Stimulated activated CD8-positive, alpha-beta memory T cell treated with anti-CD3 and anti-CD28 coated beads, Interleukin-4, amount 100 ng/mL, for 1 hour (primary cell): ENCODE measurements around the gene SCEL.

Experiments used
- DNase-seq, 2 donors: peaks; one replicate each; pipeline ENCODE4 v3.0.0-alpha.2; 2020; ENCODE audit warnings: low read depth in 2 of 2, low spot score in 1 of 2

SCEL gene

GRCh38 chr13:77554069-77554468, 18.6 kb downstream of the SCEL start:
- DNase-seq = no peak

DNA sequence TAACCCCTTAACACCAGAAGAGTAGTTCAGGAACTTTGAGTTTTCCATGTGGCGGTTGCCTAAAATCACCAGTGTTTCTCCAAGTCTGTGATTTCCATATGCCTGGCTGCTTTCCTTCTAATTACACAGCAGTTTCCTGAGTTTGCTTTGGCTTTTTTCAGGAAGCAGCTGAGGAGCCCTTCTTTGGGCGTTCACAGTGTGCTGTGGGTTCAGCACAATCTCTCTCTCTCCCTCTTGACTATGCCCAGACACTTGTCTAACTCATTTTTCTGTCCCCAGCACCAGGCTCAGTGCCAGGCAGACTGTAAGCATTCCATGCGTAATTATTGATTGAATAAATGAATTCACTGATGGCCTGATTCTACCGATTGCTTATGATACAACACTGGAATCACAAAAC, 19.7 kb downstream of the SCEL start:
- DNase-seq = no peak

GRCh38 chr13:77558016-77558415, 22.5 kb downstream of the SCEL start:
- no peak for DNase-seq

DNA sequence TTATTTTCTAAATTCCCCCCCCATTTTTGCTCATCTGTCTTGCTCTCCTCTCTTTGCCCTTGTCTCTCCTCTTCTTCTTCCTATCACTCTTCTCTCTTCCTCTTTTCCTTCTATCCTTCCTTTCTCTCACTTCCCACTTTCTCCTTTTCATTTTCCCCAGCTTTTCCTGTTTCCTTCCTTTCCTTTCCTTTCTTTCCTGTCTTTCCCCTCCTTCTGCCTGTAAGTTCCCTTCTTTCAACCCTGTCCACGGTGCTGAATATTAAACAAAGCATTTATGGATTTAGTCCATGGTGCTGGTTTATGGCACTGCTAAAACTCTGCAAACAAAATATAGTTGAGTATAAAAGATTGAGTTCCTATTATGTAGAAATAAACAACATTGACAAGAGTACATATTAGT, 27.6 kb downstream of the SCEL start:
- DNase-seq = no peak

DNA sequence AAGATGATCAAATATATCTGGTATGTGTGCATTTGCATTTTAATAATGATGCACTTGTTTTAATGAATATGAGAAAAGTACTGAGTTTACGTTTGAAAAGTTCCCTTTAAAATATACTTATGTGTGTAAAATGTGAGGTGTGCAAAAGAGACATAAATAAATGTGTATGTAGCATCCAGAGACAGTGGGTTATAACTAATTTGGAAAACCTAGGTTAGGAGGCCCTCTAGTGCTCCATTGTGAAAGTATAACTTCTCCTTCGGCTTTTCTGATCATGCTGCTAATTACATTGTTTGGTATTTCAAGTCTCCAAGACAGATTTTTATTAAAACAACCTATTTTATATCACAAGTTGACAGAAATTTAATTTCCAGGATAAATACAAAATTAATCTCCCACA, 30.1 kb downstream of the SCEL start:
- DNase-seq = no peak

GRCh38 chr13:77571956-77572355, 36.5 kb downstream of the SCEL start:
- no peak for DNase-seq

- DNase-seq = no peak
These were observed 38.6 kb downstream of the SCEL start for GRCh38 chr13:77574096-77574495.

DNA sequence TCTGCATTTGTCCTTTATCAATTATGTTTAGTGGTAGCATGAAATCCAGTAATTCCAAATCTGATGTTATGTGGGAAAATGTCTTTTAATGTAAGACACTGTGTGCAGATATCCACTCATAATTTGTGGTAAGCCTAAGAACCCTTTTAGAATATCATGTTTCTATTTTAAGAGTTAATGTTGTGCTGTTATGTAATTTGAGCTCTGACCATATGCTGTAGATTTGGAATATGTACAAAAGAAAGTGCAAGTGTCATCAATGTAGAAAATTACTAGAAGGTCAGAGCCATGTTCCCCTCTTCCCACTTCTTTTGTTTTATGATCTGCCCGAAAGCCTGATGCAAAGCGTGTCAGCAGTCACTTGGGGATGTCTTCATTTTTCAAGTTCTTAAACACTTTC, 44.5 kb downstream of the SCEL start:
- no peak for DNase-seq

- DNase-seq = no peak
These were observed 45.2 kb downstream of the SCEL start for GRCh38 chr13:77580748-77581147.

DNA sequence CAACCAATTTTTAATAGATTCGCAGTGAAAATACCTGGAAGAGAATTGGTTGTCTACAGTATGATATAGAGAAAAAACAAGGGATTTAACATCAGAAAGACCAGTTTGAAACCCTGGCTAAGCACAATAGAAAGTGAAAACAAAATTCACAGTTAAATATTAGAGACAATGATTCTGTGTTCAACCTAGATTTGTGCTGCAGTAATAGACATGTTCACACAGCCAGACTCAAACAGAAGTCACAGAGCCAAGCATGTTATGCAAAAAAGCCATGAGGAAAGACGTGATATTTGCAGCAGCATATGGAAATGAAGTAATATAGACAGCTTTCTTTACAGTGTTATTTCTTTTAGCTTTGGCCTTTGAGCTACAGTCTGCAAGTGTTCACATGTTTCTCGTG, 48.1 kb downstream of the SCEL start:
- no peak for DNase-seq

DNA sequence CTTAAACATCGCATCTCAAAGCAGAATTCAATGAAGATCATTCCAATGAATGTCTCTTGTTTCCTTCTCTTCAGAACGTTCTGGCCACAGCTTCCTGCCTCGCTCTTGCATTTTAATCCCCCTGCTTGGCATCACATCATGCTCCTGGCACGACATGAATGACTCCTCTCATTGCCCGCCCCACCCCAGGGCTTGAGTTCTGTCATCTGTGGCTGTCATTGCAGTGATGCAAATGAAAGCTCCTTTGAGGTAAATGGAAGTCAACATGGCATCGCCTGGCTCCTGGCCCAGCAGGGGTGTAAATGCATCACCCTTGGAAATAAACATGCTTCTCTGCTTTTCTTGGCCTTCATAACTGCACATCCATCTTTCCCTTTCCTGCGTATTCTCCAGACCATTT, 48.6 kb downstream of the SCEL start:
- DNase-seq = no peak

DNA sequence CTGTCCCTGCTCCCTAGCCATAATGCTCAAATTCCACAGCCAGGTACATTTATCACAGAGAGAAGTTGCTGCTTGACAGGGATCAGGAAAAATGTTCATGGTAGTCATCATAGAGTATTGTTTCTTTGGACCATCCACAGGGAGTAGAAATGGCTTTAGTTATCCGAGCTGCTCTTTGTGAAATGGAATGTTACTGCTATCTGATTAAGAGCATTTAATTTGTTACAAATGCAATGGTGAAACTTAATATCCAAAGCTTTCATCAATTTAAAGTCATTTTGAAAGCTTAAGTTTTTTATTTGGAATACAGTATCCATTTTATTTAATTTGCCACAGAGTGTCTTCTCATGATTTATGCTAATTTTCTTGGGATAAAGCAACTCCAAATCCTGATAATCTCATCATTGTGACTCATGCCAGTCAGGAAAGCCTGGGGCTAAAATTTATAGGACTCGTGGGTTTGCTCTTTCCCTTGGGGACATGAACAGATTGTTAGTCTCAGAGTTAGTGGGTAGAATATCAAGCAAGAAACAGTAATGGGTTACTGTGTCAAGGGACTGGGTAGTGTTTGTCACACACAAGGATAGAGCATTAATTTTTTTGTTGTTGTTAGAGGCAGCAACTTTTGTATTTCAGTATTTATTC, 59.8 kb downstream of the SCEL start:
- DNase-seq = no peak

DNA sequence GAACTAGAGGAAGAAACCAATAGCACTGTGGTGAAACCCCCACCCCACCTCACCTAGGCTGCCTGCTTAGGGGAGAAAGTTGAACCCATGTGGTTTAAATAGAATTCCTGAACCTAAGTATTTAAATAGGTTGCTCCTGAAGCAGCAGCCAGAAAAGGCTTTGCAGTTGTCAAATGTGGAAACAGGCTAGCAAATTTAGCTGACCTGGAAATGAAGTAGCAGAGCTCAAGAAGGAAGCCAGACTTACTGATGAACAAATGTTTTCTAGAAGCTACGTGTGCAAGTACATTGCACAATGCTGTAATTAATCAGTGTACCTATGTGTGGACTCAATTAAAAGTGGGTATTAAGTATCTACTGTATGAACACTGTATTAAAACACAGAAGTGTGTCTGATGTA, 61.3 kb downstream of the SCEL start:
- no peak for DNase-seq

DNA sequence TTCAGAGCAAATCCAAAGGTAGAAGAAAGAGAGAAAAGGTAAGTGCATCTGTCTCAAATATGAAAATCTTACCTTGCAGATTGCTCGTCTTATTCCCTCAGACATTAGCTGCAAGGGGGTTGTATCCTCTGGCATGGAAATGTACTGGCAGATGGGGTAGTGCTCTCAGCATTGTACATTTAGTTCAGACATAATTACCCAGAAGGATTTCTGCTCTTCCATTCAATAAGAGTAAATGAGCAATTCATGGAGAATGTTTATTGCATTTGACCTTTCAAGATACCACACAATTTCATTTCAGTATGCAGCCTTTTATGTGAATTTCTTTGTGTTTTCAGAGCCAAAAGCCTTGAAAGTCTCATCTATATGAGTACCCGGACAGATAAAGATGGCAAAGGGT, 63.8 kb downstream of the SCEL start:
- DNase-seq = no peak

DNA sequence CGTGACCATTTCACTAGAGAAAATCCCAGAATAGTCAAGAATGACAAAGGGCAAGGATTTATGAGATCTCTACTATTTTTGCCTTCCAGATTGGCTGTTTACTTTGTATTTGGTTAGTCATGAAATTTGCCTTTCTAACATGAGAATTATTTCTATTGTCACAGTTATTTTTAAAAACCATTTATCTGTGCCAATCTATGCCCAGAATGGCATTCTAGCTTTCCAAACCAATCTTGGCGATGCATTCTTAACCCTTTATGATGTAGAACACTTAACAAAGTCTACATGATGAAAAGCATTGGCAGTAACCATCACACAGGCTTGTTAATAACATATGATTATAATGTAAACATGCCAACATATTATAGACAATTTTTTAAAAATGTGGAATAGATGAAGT, 65.2 kb downstream of the SCEL start:
- no peak for DNase-seq

- DNase-seq = no peak
These were observed 75.6 kb downstream of the SCEL start for GRCh38 chr13:77611068-77611467.

- no peak for DNase-seq
These were observed 80.5 kb downstream of the SCEL start for GRCh38 chr13:77616027-77616426.

- DNase-seq = no peak
These were observed 84.1 kb downstream of the SCEL start for GRCh38 chr13:77619655-77620054.

DNA sequence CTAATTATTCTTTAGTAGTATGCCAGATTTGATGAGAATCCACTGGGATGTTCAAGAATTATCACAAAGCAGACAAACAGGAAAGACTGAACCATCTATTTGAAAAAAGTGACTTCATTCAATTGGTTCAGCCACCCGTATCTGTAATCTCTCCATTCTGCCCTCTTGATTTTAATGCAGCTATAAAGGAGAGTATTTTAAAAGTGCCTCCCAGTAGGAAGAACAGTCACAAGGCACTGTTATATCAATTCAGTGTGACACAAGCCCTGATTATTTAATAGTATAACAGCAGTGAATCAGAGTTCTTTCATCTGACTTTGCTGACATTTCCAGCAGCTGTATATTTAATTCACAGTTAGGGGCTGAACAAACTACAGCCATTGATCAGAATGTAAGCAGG, 84.6 kb downstream of the SCEL start:
- DNase-seq = no peak

GRCh38 chr13:77623806-77624205, 88.3 kb downstream of the SCEL start:
- DNase-seq = no peak

- no peak for DNase-seq
These were observed 92.7 kb downstream of the SCEL start for GRCh38 chr13:77628170-77628569.

- no peak for DNase-seq
These were observed 102.1 kb downstream of the SCEL start for GRCh38 chr13:77637588-77637987.

- DNase-seq = no peak
These were observed 114.9 kb downstream of the SCEL start for GRCh38 chr13:77650409-77650808.

GRCh38 chr13:77653301-77653700, 117.8 kb downstream of the SCEL start:
- no peak for DNase-seq
